DND-41 (cell line): Measurements from ENCODE around the gene SH3TC1.

Experiments
- EZH2 ChIP-seq: IDR thresholded peaks from 3 replicates; pipeline ENCODE4 v1.6.1; 2012; ENCODE audit warnings: borderline replicate concordance, low read depth, mild to moderate bottlenecking, moderate library complexity, low read length, inconsistent platforms; ENCODE audit not compliant: severe bottlenecking
- TF ChIP-seq, protein P1 (sequence below): IDR thresholded peaks from 2 replicates; pipeline ENCODE4 v1.5.1; 2012; ENCODE audit warnings: borderline replicate concordance, low read length, moderate library complexity, mild to moderate bottlenecking; ENCODE audit not compliant: poor library complexity, severe bottlenecking; ENCODE audit errors: extremely low read depth

DNA sequence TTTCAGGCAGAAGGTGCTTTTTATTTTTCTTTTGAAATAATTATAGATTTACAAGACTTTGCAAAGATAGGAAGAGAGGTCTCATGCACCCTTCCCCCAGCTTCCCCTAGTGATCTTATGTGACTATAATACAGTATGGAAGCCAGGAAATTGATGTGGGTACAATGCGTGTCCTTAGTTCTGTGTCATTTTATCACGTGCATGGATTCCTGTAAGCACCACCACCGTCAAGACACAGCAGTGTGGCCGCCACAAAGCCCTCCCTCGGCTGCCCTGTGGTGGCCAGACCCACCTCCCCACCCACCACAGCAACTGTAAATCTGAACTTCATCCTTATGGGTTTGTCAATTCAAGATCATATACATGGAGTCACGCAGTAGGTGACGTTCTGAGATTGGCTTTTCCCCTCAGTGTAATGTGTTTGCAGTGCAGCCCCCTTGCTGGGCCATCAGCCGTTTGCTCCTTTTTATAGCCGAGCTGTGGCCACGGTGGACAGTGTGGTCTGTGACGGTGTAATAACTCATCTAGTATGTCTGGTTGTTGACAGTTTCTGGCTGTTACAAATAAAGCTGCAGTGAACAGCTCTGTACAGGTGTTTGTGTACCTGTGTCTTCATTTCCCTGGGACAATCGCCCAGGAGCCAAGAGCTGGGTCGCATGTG is 59.6 kb downstream of the SH3TC1 start:
- TF ChIP-seq EZH2 = no peak
- TF ChIP-seq, protein P1, sequence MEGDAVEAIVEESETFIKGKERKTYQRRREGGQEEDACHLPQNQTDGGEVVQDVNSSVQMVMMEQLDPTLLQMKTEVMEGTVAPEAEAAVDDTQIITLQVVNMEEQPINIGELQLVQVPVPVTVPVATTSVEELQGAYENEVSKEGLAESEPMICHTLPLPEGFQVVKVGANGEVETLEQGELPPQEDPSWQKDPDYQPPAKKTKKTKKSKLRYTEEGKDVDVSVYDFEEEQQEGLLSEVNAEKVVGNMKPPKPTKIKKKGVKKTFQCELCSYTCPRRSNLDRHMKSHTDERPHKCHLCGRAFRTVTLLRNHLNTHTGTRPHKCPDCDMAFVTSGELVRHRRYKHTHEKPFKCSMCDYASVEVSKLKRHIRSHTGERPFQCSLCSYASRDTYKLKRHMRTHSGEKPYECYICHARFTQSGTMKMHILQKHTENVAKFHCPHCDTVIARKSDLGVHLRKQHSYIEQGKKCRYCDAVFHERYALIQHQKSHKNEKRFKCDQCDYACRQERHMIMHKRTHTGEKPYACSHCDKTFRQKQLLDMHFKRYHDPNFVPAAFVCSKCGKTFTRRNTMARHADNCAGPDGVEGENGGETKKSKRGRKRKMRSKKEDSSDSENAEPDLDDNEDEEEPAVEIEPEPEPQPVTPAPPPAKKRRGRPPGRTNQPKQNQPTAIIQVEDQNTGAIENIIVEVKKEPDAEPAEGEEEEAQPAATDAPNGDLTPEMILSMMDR = no peak
